SU-DHL-6 (cell line): ENCODE measurements around the gene CCL21.

Experiments used
- EZH2phosphoT487 ChIP-seq: fragments of 200-600 bp; sonication (generic), shearing (Covaris generic); conservative IDR thresholded peaks from 2 replicates; pipeline ENCODE4 v1.6.1; 2018; ENCODE audit warnings: mild to moderate bottlenecking, antibody characterized with exemption, low read length, moderate library complexity, mixed read lengths
- TF ChIP-seq, protein P1 (sequence below): fragments of 200-600 bp; sonication (generic); IDR thresholded peaks from one replicate; pipeline ENCODE4 v1.5.1; 2017; ENCODE audit warnings: antibody characterized with exemption, mild to moderate bottlenecking, low read length, moderate library complexity; ENCODE audit not compliant: insufficient read depth, poor library complexity, severe bottlenecking

DNA sequence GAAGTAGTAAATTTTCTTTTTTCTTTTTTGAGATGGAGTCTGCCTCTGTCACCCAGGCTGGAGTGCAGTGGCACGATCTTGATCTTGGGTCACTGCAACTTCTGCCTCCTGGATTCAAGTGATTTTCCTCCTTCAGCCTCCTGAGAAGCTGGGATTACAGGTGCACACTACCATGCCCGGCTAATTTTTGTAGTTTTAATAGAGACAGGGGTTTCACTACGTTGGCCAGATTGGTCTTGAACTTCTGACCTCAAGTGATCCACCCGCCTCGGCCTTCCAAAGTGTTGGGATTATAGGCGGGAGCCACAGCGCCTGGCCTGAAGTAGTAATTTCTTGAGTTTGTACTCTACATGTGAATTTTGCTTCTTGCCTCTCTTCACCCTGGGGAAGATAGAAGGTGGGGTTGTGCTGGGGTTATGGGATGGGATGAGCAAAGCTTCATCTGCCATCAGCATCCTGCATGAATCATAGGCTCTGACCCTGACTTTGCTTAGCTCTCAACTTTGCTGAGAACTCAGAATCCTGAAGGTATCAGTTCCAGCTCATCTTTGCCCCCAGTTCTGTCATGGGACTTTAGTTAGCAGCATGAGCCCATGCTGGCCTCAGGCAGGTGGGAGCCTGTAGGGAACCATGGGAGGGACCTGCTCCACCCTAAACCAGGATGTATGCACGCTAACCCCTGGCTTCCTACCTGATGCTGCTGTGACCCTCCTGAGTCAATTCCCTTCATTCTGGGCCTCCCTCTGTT lies 9.3 kb upstream of the CCL21 start:
- TF ChIP-seq, protein P1, sequence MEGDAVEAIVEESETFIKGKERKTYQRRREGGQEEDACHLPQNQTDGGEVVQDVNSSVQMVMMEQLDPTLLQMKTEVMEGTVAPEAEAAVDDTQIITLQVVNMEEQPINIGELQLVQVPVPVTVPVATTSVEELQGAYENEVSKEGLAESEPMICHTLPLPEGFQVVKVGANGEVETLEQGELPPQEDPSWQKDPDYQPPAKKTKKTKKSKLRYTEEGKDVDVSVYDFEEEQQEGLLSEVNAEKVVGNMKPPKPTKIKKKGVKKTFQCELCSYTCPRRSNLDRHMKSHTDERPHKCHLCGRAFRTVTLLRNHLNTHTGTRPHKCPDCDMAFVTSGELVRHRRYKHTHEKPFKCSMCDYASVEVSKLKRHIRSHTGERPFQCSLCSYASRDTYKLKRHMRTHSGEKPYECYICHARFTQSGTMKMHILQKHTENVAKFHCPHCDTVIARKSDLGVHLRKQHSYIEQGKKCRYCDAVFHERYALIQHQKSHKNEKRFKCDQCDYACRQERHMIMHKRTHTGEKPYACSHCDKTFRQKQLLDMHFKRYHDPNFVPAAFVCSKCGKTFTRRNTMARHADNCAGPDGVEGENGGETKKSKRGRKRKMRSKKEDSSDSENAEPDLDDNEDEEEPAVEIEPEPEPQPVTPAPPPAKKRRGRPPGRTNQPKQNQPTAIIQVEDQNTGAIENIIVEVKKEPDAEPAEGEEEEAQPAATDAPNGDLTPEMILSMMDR = no peak
- TF ChIP-seq EZH2phosphoT487 = no peak
